HEK293 (cell line): ENCODE data around the gene A4GALT.
A peak's percentile ranks its signal among the peaks of the same experiment; 100 is the strongest.

Experiments used
- CTCF ChIA-PET: fragments of 350-600 bp; formaldehyde crosslinking; extraction: SDS; loops from one replicate; lab custom pipeline; 2021; ENCODE audit warnings: antibody characterized with exemption; lab: Yijun Ruan, JAX
- POLR2A ChIA-PET: fragments of 300-600 bp; formaldehyde crosslinking; extraction: SDS; loops from one replicate; lab custom pipeline; 2020; ENCODE audit warnings: antibody characterized with exemption, inconsistent platforms; lab: Yijun Ruan, JAX
- H3K27ac ChIP-seq: fragments of 200-500 bp; sonication (Bioruptor generic); 2 replicates; pipeline ENCODE4 v1.5.1; 2014; ENCODE audit warnings: low read depth, low read length, control low read depth, inconsistent platforms; ENCODE audit errors: extremely low read depth
- H3K36me3 ChIP-seq, 2 experiments: fragments of 200-500 bp in 1 of 2; sonication (Bioruptor generic) in 1 of 2; 1 replicate in 1 of 2; 2 replicates in 1 of 2; pipeline ENCODE4 v1.5.1; 2014 to 2017; ENCODE audit warnings: inconsistent platforms in 2 of 2, low read length in 2 of 2; ENCODE audit not compliant: control insufficient read depth in 2 of 2, insufficient read depth in 1 of 2
- H3K4me1 ChIP-seq: fragments of 200-500 bp; sonication (Bioruptor generic); 2 replicates; pipeline ENCODE4 v1.5.1; 2014; ENCODE audit warnings: mild to moderate bottlenecking, low read length, inconsistent platforms; ENCODE audit not compliant: control insufficient read depth, insufficient read depth
- H3K4me3 ChIP-seq: 2 replicates; pipeline ENCODE4 v1.5.1; 2011; ENCODE audit warnings: low read depth, mild to moderate bottlenecking, control low read depth, low read length, moderate library complexity
- H3K9me3 ChIP-seq: fragments of 200-500 bp; sonication (Bioruptor generic); 2 replicates; pipeline ENCODE4 v1.5.1; 2014; ENCODE audit warnings: low read depth, low read length, inconsistent platforms; ENCODE audit not compliant: control insufficient read depth, insufficient read depth
- GLIS1 ChIP-seq: fragments of 450-650 bp; formaldehyde crosslinking; IDR thresholded peaks from 2 replicates; pipeline ENCODE4 v1.5.1; 2016; ENCODE audit warnings: missing biosample characterization, missing genetic modification characterization
- SETDB1 ChIP-seq: IDR thresholded peaks from one replicate; pipeline ENCODE4 v1.6.1; 2017; ENCODE audit warnings: mild to moderate bottlenecking, low read length, moderate library complexity, mixed read lengths; ENCODE audit not compliant: insufficient read length
- ZIC2 ChIP-seq: fragments of 450-650 bp; formaldehyde crosslinking; IDR thresholded peaks from 2 replicates; pipeline ENCODE4 v1.5.1; 2016; ENCODE audit warnings: missing biosample characterization, missing genetic modification characterization
- ZNF16 ChIP-seq: fragments of 450-650 bp; formaldehyde crosslinking; IDR thresholded peaks from 2 replicates; pipeline ENCODE4 v1.5.1; 2016; ENCODE audit warnings: low read depth, missing biosample characterization, missing genetic modification characterization
- ZNF830 ChIP-seq: fragments of 450-650 bp; IDR thresholded peaks from 2 replicates; pipeline ENCODE4 v1.5.0; 2018; ENCODE audit warnings: missing biosample characterization, missing genetic modification characterization, low read depth, mild to moderate bottlenecking, moderate library complexity

A4GALT gene

GRCh38 chr22:42643634-42644421 lies 76.8 kb downstream of the A4GALT start:
- ChIA-PET POLR2A (interaction anchor here (0.9 kb wide), 1 partner anchor 14 kb away, joined by 3 read pairs; no protein-coding TSS in a partner anchor), CTCF (interaction anchor here (0.6 to 2.3 kb wide), 3 partner anchors 23 to 133 kb away, joined by 3 to 13 read pairs (median 4); no protein-coding TSS in a partner anchor)
- Histone ChIP-seq H3K4me1 (peaks cover 22% of the 10 kb centered on the region), H3K36me3 (no peaks in the 10 kb centered on the region; a peak in 1 of 3 replicates), H3K9me3 (no peaks in the 10 kb centered on the region), H3K4me3 (no peak overlapping the region), H3K27ac (no peak overlapping the region)
- TF ChIP-seq SETDB1 (no peak), ZNF830 (no peak), ZNF16 (tag by site-specific recombination) (peak; percentile 87)

DNA sequence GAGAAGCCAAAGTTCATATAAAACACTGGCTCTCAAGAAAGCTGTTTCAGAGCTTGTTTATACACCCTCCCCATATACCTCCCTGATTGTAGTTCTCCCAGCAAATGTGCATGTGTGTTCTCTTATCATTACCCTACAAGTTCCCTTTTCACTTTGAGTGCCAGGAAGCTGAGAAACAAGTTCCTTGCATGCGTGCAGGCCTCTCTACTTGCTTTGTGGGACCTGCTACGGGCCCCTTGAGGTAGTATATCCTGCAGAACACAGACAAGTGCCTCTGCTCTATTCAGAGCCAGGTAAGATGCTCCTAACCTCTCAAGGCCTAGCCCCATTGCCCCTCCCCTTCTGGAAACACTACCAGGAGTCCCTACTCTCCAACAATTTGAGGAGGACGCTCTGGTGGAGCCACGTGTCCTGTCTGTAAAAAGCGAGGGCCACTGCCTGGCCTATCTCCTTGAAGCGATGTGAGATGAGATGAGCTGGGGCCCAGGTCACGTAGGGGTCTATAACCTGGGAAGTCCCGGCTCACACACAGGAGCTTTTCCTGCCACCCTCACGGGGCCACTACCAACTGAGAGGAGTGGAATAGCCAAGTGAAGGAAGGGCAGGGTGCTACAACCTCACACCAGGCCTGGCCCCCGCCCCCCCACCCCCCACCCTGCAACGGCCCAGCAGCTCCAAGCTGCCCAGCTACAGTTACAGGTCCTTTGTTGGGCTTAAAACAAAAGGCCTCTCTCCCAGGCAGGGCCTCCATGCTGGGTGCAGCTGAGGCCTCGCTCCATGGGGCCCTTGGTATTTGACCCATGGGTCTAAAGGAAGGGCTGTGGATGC lies 77.7 kb downstream of the A4GALT start:
- ChIA-PET POLR2A (interaction anchor here (1.3 kb wide), 1 partner anchor 28 kb away, joined by 3 read pairs; no protein-coding TSS in a partner anchor), CTCF (interaction anchor here (0.6 to 2.3 kb wide), 4 partner anchors 13 to 453 kb away, joined by 4 to 13 read pairs (median 6); no protein-coding TSS in a partner anchor)

More for the DNA sequence above, 77.7 kb downstream of the A4GALT start:
- Histone ChIP-seq H3K9me3 (no peaks in the 10 kb centered on the region), H3K4me3 (no peak overlapping the region), H3K27ac (no peak overlapping the region), H3K4me1 (peaks cover 18% of the 10 kb centered on the region), H3K36me3 (no peaks in the 10 kb centered on the region; a peak in 1 of 3 replicates)
- TF ChIP-seq ZIC2 (tag by site-specific recombination) (no peak), GLIS1 (tag by site-specific recombination) (0 out of 2 replicates have a peak, but pooled peaks have one; percentile 21)
